Measurements from ENCODE around the gene SFN.

The SFN gene

DNA sequence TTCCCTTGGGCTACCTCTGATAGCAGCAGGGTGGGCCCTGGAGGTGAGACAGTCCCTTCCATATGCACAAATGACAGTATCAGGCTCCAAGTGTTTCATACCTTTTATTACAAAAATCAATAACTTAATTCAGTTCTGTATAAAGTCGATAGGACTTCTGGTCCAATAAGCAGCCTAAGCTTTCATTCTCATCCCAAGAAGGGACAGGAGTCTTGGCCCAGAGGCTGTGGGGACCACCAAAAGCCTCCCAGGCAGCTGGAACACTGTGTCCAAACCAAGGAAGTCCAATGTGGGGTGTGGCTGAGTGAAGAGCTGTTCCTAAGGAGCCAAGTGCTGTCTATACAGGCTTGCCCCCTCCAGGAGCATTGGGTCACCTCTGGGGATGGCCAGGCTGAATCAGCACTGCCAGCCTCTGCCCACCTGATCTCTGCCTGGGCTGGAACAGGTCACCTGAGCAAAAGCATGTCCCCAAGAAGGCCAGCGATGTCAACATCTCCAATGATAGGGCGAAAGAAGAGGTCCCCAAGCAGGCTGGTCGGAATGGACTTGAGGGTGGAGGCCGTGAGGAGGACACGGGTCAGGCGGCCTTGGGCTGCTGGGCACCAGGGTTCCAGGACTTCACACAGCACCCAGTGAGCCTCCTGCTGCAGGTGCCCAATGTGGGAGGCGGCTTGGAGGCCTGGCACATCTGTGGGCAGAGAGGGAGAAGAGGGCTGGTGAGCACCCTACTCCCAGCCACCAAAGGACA, 48.6 kb downstream of the SFN start:
- no peak for DNase-seq (ENCODE audit: low read depth in 1 of 2, low spot score in 1 of 2)

DNA sequence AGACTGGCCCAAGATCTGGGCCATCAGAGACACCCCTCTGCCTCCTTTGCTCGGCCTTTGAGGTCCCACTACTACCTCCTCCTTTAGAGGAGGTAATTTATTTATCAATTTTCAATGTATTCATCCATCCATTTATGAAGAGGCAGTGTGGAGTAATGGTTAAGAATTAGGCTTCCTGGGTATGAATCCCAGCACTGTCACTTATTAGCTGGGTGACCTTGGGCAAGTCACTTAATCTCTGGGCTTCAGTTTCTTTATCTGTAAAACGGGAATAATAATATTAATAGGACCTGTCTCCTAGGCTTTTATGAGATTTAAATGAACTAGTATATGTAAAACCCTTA, 49.2 kb downstream of the SFN start:
- no peak for DNase-seq (ENCODE audit: low read depth in 1 of 2, low spot score in 1 of 2)

DNA sequence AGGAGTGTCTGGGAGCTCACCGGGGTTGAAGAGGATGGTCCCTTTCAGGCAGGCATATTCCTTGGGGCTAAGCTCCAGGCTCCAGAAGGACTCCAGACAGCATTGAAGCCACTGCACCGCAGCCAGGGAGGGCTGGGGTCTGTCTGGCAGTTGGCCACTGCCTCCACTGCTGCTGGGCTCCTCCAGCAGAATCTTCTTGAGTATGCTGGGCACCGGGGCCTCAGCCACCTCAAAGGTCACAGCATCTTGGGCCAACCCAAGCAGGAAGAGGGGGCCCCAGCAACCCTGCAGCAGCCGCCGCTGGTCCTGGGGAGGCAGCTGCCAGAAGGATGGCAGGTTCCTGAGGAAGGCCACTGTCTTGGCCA, 50.4 kb downstream of the SFN start:
- DNase-seq (ENCODE audit: low read depth in 1 of 2, low spot score in 1 of 2), result no peak

All from activated CD4-positive, alpha-beta T cell treated with anti-CD3 and anti-CD28 coated beads, Interleukin-2, amount 50 U/mL, for 24 hours (primary cell).